ENCODE data around the gene TMEM132A. TPM values are rescaled to one million over a fixed set of nuclear protein-coding genes. Genes with fewer than 3 reads are reported as not detected.

The TMEM132A gene
- total and polyA plus RNA-seq, 10 of the 15 experiments (the other 5 are each of a cell fraction or from before 2014, with no cell fraction given), result 0.16 to 25.0 (median 4.3) TPM

- TF ChIP-seq PRDM15 (CRISPR knock-in tag; IDR thresholded peaks at IDR 0.05) (no peak), ZNF274 (IDR thresholded peaks at IDR 0.05; ENCODE audit: insufficient read depth, insufficient read length) (no peak), REST (IDR thresholded peaks at IDR 0.05; ENCODE audit: low read depth, low read length) (no peak; the same call in 1 of the 2 replicates), SP1 (IDR thresholded peaks at IDR 0.05; ENCODE audit: low read depth, low read length) (no peak), MTA2 (IDR thresholded peaks at IDR 0.05; ENCODE audit: low read depth) (no peak), SMAD5 (IDR thresholded peaks at IDR 0.05; ENCODE audit: low read depth) (peak; percentile 81; the same call in 1 of the 2 replicates), TCF3 (IDR thresholded peaks at IDR 0.05; ENCODE audit: borderline replicate concordance, insufficient read depth, low read depth, low read length) (no peak), RBBP5 (conservative IDR thresholded peaks at IDR 0.05) (no peak), NRF1 (conservative IDR thresholded peaks at IDR 0.05; ENCODE audit: low read depth, low read length) (no peak), ZZZ3 (IDR thresholded peaks at IDR 0.05; ENCODE audit: control insufficient read depth, insufficient read length, low read depth) (no peak), POLR2AphosphoS5 (IDR thresholded peaks at IDR 0.05; ENCODE audit: low read length) (peak; percentile 96), RAD21 (IDR thresholded peaks at IDR 0.05; ENCODE audit: insufficient read depth, low read depth, low read length) (no peak), USF1 (IDR thresholded peaks at IDR 0.05; ENCODE audit: borderline replicate concordance, extremely low read length, insufficient read depth, low read depth, low read length) (peak; percentile 61), CBFB (IDR thresholded peaks at IDR 0.05; ENCODE audit: low read depth) (no peak; the same call in 1 of the 2 replicates), CHD1 (IDR thresholded peaks at IDR 0.05; ENCODE audit: low read depth, low read length) (no peak), MYB (IDR thresholded peaks at IDR 0.05; ENCODE audit: borderline replicate concordance, low read depth, low read length) (no peak), ZBTB4 (CRISPR knock-in tag; IDR thresholded peaks at IDR 0.05) (no peak), JUNB (IDR thresholded peaks at IDR 0.05) (no peak)
Observed at GRCh38 chr11:60906132-60906972, 17.9 kb upstream of the TMEM132A start, which contains the start of gene PRPF19 (continued).
